ENCODE results near the gene ZNF12.
A peak's percentile ranks its signal among the peaks of the same experiment; 100 is the strongest.

The ZNF12 gene

DNA sequence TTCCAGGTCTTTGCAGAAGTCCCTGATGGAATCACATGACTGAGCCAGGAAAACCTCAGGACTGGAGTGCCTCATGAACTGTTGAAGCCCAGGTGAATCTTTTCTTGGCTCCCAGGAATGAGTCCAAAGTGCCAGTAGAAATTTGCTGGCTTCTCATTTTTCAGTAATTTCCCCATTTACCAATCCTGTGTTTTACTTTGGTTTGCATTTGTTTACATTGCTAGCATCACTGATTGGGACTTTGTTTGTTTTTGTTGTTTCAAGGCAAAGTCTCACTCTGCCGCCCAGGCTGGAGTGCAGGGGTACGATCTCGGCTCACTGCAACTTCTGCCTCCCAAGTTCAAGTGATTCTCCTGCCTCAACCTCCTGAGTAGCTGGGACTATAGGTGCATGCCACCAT is 1.6 kb upstream of the ZNF12 start:
- TF ChIP-seq, protein P1, sequence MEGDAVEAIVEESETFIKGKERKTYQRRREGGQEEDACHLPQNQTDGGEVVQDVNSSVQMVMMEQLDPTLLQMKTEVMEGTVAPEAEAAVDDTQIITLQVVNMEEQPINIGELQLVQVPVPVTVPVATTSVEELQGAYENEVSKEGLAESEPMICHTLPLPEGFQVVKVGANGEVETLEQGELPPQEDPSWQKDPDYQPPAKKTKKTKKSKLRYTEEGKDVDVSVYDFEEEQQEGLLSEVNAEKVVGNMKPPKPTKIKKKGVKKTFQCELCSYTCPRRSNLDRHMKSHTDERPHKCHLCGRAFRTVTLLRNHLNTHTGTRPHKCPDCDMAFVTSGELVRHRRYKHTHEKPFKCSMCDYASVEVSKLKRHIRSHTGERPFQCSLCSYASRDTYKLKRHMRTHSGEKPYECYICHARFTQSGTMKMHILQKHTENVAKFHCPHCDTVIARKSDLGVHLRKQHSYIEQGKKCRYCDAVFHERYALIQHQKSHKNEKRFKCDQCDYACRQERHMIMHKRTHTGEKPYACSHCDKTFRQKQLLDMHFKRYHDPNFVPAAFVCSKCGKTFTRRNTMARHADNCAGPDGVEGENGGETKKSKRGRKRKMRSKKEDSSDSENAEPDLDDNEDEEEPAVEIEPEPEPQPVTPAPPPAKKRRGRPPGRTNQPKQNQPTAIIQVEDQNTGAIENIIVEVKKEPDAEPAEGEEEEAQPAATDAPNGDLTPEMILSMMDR (IDR thresholded peaks at IDR 0.05; ENCODE audit: low read depth, low read length) = no peak
- TF ChIP-seq MYC (IDR thresholded peaks at IDR 0.05; ENCODE audit: low read depth, low read length) (no peak), MAX (IDR thresholded peaks at IDR 0.05; ENCODE audit: low read depth, low read length) (no peak), POLR2A (IDR thresholded peaks at IDR 0.05; ENCODE audit: extremely low read depth, insufficient read length) (no peak)
- DNase-seq (ENCODE audit: low read depth) = no peak
- no peak overlapping the region for H3K4me3 ChIP-seq (ENCODE audit: low read depth, low read length)

DNA sequence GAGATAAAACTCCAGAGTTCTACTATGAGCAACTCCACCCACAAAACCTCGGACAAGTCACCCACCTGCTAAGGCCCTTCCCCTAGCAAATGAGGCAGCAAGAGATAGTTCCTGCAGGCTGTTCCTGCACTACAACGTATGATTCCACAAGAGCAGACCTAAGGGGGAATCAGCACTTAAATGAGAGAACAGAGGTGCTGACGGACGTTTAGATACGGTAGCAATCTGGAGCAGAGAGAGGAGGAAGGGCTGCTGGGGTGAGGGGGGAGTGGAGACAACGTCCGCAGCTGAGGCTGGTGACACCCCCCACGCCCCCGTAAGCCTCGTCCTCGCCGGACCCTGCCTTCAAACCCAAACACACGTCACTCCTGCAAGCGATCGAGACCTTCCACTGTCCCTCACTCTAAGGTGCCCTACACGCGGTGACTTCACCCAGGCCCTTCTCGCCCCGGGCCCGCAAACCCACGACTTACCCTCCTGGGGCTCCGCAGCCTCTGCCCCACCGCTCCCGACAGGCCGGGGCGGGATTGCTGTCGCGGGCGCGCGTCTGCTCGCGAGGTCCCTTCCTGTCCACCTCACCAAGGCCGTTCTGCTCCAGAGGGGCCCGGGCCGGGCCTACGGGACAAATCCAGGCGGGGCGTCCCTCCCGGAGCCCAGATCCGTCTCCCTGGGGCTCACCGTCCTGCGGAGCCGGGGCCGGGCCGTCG is 635 bp downstream of the ZNF12 start:
- peak; percentile 74 for DNase-seq (ENCODE audit: low read depth)

DNA sequence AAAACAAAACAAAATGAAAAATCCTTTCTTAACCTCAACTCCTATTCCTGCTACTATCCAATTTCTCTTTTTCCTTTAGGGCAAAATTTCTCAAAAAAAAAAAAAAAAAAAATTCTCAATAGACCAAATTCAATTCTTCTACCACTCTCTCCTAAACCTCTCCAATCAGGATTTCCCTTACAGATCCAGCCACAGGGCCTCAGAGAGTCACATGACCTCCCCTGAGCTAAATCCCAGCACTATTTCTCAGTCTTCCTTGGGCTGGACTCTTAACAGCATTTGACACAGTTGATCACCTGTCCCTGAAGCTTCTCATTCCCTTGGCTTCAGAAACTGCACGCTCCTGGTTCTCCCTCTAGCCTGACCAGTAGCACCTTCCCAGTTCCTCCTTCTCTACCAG is 4.9 kb downstream of the ZNF12 start:
- DNase-seq (ENCODE audit: low read depth) = no peak
- no peak overlapping the region for H3K4me3 ChIP-seq (ENCODE audit: low read depth, low read length)
- TF ChIP-seq POLR2A (IDR thresholded peaks at IDR 0.05; ENCODE audit: extremely low read depth, insufficient read length) (no peak), MYC (IDR thresholded peaks at IDR 0.05; ENCODE audit: low read depth, low read length) (no peak)

More for the DNA sequence above, 635 bp downstream of the ZNF12 start:
- peak overlapping the region; percentile 69 for H3K4me3 ChIP-seq (ENCODE audit: low read depth, low read length)
- TF ChIP-seq POLR2A (IDR thresholded peaks at IDR 0.05; ENCODE audit: extremely low read depth, insufficient read length) = no peak
- TF ChIP-seq, protein P1 (IDR thresholded peaks at IDR 0.05; ENCODE audit: low read depth, low read length) = no peak
- TF ChIP-seq MAX (IDR thresholded peaks at IDR 0.05; ENCODE audit: low read depth, low read length) = no peak
- TF ChIP-seq MYC (IDR thresholded peaks at IDR 0.05; ENCODE audit: low read depth, low read length) = no peak

GRCh38 chr7:6700793-6701192 is 6.0 kb downstream of the ZNF12 start:
- no peak overlapping the region for H3K4me3 ChIP-seq (ENCODE audit: low read depth, low read length)
- TF ChIP-seq, protein P1 (IDR thresholded peaks at IDR 0.05; ENCODE audit: low read depth, low read length) = no peak
- TF ChIP-seq MYC (IDR thresholded peaks at IDR 0.05; ENCODE audit: low read depth, low read length) (no peak), POLR2A (IDR thresholded peaks at IDR 0.05; ENCODE audit: extremely low read depth, insufficient read length) (no peak), MAX (IDR thresholded peaks at IDR 0.05; ENCODE audit: low read depth, low read length) (no peak)

GRCh38 chr7:6691609-6692106 is 15.1 kb downstream of the ZNF12 start:
- H3K4me3 ChIP-seq (ENCODE audit: low read depth, low read length) = no peak overlapping the region
- peak; percentile 43 for DNase-seq (ENCODE audit: low read depth)
- TF ChIP-seq MYC (IDR thresholded peaks at IDR 0.05; ENCODE audit: low read depth, low read length) (no peak), POLR2A (IDR thresholded peaks at IDR 0.05; ENCODE audit: extremely low read depth, insufficient read length) (no peak), MAX (IDR thresholded peaks at IDR 0.05; ENCODE audit: low read depth, low read length) (no peak)
- TF ChIP-seq, protein P1 (IDR thresholded peaks at IDR 0.05; ENCODE audit: low read depth, low read length) = no peak

More at GRCh38 chr7:6700793-6701192, 6.0 kb downstream of the ZNF12 start:
- DNase-seq (ENCODE audit: low read depth) = no peak

DNA sequence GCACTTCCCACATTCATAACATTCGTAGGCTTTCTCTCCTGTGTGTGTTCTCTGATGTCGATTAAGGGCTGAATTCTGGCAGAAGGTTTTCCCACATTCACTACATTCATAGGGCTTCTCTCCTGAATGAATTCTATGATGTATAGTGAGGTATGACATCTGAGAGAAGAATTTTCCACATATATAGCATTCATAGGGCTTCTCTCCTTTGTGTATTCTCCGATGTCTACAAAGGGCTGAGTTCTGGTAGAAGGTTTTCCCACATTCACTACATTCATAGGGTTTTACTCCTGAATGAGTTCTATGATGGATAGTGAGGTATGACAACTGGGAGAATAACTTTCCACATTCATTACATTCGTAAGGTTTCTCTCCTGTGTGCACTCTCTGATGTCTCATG is 15.6 kb downstream of the ZNF12 start:
- TF ChIP-seq, protein P1 (IDR thresholded peaks at IDR 0.05; ENCODE audit: low read depth, low read length) = no peak
- no peak for TF ChIP-seq MAX (IDR thresholded peaks at IDR 0.05; ENCODE audit: low read depth, low read length)
- no peak overlapping the region for H3K4me3 ChIP-seq (ENCODE audit: low read depth, low read length)
- no peak for DNase-seq (ENCODE audit: low read depth)
